Activated CD4-positive, alpha-beta T cell treated with anti-CD3 and anti-CD28 coated beads, Interleukin-2, amount 10 ng/mL, durations not matched to agents 7 days and 5 days (primary cell): ENCODE results near the gene CDKN2B. TPM values are rescaled to one million over a fixed set of nuclear protein-coding genes. Genes with fewer than 3 reads are reported as not detected.

ENCODE experiments used
- CTCF ChIA-PET: fragments of 350-600 bp; sonication (Branson Sonifier 250); formaldehyde crosslinking; loops from one replicate; lab custom pipeline; 2021; ENCODE audit warnings: antibody characterized with exemption; lab: Charles Lee
- POLR2A ChIA-PET: fragments of 350-600 bp; sonication (Branson Sonifier 250); formaldehyde crosslinking; loops from one replicate; lab custom pipeline; 2021; ENCODE audit warnings: antibody characterized with exemption; lab: Charles Lee
- DNase-seq: peaks from one replicate; pipeline ENCODE4 v3.0.0-alpha.2; 2020
- H3K27ac Mint-ChIP-seq: one replicate; pipeline ENCODE4 v1.8.0; 2021; ENCODE audit warnings: mild to moderate bottlenecking, moderate library complexity, mixed read lengths
- H3K27me3 Mint-ChIP-seq: one replicate; pipeline ENCODE4 v1.8.0; 2021; ENCODE audit warnings: mixed read lengths
- H3K36me3 Mint-ChIP-seq: one replicate; pipeline ENCODE4 v1.8.0; 2021; ENCODE audit warnings: low read depth, mixed read lengths
- H3K4me1 Mint-ChIP-seq: one replicate; pipeline ENCODE4 v1.8.0; 2021; ENCODE audit warnings: mixed read lengths
- H3K4me3 Mint-ChIP-seq: one replicate; pipeline ENCODE4 v1.8.0; 2021; ENCODE audit warnings: mild to moderate bottlenecking, moderate library complexity, mixed read lengths
- H3K9me3 Mint-ChIP-seq: one replicate; pipeline ENCODE4 v1.8.0; 2021; ENCODE audit warnings: mixed read lengths
- total RNA-seq, 2 experiments: library from RNA; stranded (reverse); gene quantifications; one replicate each; pipeline ENCODE4 v1.2.3, GENCODE V29; 2021

Gene CDKN2B
- total RNA-seq, 2 experiments from 2014 or later: 0.65 to 0.87 TPM

GRCh38 chr9:22030101-22030598 lies 21.0 kb upstream of the CDKN2B start:
- H3K4me3 Mint-ChIP-seq: no peak overlapping the region
- H3K27ac Mint-ChIP-seq: no peak overlapping the region
- H3K9me3 Mint-ChIP-seq: no peaks in the 10 kb centered on the region
- POLR2A ChIA-PET: no interaction called here
- H3K4me1 Mint-ChIP-seq: peaks cover 4% of the 10 kb centered on the region
- CTCF ChIA-PET: interaction anchor here (1.3 kb wide), 1 partner anchor 21 kb away, joined by 4 read pairs; the partner anchor contains the start of gene CDKN2B
- H3K27me3 Mint-ChIP-seq: peaks cover 26% of the 10 kb centered on the region
- no peaks in the 10 kb centered on the region for H3K36me3 Mint-ChIP-seq
- no peak for DNase-seq

GRCh38 chr9:22029231-22029630 lies 20.1 kb upstream of the CDKN2B start:
- ChIA-PET CTCF (interaction anchor here (1.3 kb wide), 1 partner anchor 21 kb away, joined by 4 read pairs; the partner anchor contains the start of gene CDKN2B), POLR2A (no interaction called here)
- no peak for DNase-seq
- no peak overlapping the region for H3K27ac Mint-ChIP-seq
- peaks cover 26% of the 10 kb centered on the region for H3K27me3 Mint-ChIP-seq
- no peak overlapping the region for H3K4me3 Mint-ChIP-seq
- no peaks in the 10 kb centered on the region for H3K36me3 Mint-ChIP-seq
- H3K4me1 Mint-ChIP-seq: peaks cover 4% of the 10 kb centered on the region
- no peaks in the 10 kb centered on the region for H3K9me3 Mint-ChIP-seq

- POLR2A ChIA-PET: no interaction called here
- Mint-ChIP-seq H3K4me3 (no peak overlapping the region), H3K4me1 (peaks cover 4% of the 10 kb centered on the region), H3K27ac (no peak overlapping the region), H3K36me3 (no peaks in the 10 kb centered on the region), H3K27me3 (peaks cover 31% of the 10 kb centered on the region), H3K9me3 (no peaks in the 10 kb centered on the region)
- DNase-seq: no peak
- CTCF ChIA-PET: no interaction called here
Measured at GRCh38 chr9:22028394-22028793, 19.3 kb upstream of the CDKN2B start.

GRCh38 chr9:22026696-22027095 lies 17.6 kb upstream of the CDKN2B start:
- POLR2A ChIA-PET: no interaction called here
- CTCF ChIA-PET: interaction anchor here (1.0 to 1.1 kb wide), 2 partner anchors 124 to 157 kb away, joined by 3 read pairs; no protein-coding TSS in a partner anchor
- H3K36me3 Mint-ChIP-seq: no peaks in the 10 kb centered on the region
- peaks cover 3% of the 10 kb centered on the region for H3K9me3 Mint-ChIP-seq
- H3K27ac Mint-ChIP-seq: no peak overlapping the region
- no peak overlapping the region for H3K4me3 Mint-ChIP-seq
- peaks cover 4% of the 10 kb centered on the region for H3K4me1 Mint-ChIP-seq
- DNase-seq: no peak
- peaks cover 36% of the 10 kb centered on the region for H3K27me3 Mint-ChIP-seq

- H3K9me3 Mint-ChIP-seq: peaks cover 9% of the 10 kb centered on the region
- CTCF ChIA-PET: no interaction called here
- no peaks in the 10 kb centered on the region for H3K4me1 Mint-ChIP-seq
- no peak overlapping the region for H3K27ac Mint-ChIP-seq
- peaks cover 54% of the 10 kb centered on the region for H3K27me3 Mint-ChIP-seq
- DNase-seq: no peak
- H3K4me3 Mint-ChIP-seq: no peak overlapping the region
- H3K36me3 Mint-ChIP-seq: peaks cover 2% of the 10 kb centered on the region
- POLR2A ChIA-PET: no interaction called here
Measured at GRCh38 chr9:22022396-22022795, 13.3 kb upstream of the CDKN2B start.

GRCh38 chr9:22010866-22011625 lies 1.9 kb upstream of the CDKN2B start:
- Mint-ChIP-seq H3K4me3 (no peak overlapping the region), H3K9me3 (no peaks in the 10 kb centered on the region), H3K27me3 (peaks cover 51% of the 10 kb centered on the region), H3K27ac (no peak overlapping the region), H3K36me3 (peaks cover 2% of the 10 kb centered on the region), H3K4me1 (peaks cover 21% of the 10 kb centered on the region)
- POLR2A ChIA-PET: no interaction called here
- DNase-seq: no peak
- CTCF ChIA-PET: interaction anchor here (0.9 to 1.0 kb wide), 2 partner anchors 136 to 197 kb away, joined by 3 read pairs; no protein-coding TSS in a partner anchor

GRCh38 chr9:22009506-22009867 lies 382 bp upstream of the CDKN2B start:
- peaks cover 66% of the 10 kb centered on the region for H3K27me3 Mint-ChIP-seq
- peaks cover 5% of the 10 kb centered on the region for H3K36me3 Mint-ChIP-seq
- ChIA-PET CTCF (interaction anchor here (0.9 to 4.1 kb wide), 18 partner anchors 12 to 197 kb away, joined by 3 to 19 read pairs (median 5); no protein-coding TSS in a partner anchor), POLR2A (no interaction called here)
- H3K4me3 Mint-ChIP-seq: peak overlapping the region; percentile 75
- DNase-seq: no peak
- no peak overlapping the region for H3K27ac Mint-ChIP-seq
- no peaks in the 10 kb centered on the region for H3K9me3 Mint-ChIP-seq
- H3K4me1 Mint-ChIP-seq: peaks cover 33% of the 10 kb centered on the region

GRCh38 chr9:22008384-22008716 lies 755 bp downstream of the CDKN2B start:
- CTCF ChIA-PET: interaction anchor here (0.6 to 4.1 kb wide), 25 partner anchors 13 to 195 kb away, joined by 3 to 24 read pairs (median 5); partner anchors contain the start of genes CDKN2A and CDKN2B-AS1
- Mint-ChIP-seq H3K36me3 (peaks cover 5% of the 10 kb centered on the region), H3K27me3 (peaks cover 70% of the 10 kb centered on the region), H3K9me3 (no peaks in the 10 kb centered on the region), H3K4me3 (peak overlapping the region; percentile 75), H3K4me1 (peaks cover 33% of the 10 kb centered on the region), H3K27ac (no peak overlapping the region)
- POLR2A ChIA-PET: no interaction called here
- DNase-seq: no peak

- CTCF ChIA-PET: interaction anchor here (2.8 to 4.1 kb wide), 3 partner anchors 11 to 35 kb away, joined by 16 to 24 read pairs (median 19); partner anchors contain the start of genes CDKN2A and CDKN2B-AS1
- Mint-ChIP-seq H3K4me3 (no peak overlapping the region), H3K27me3 (peaks cover 77% of the 10 kb centered on the region)
Measured at GRCh38 chr9:22005702-22006606, 3.2 kb downstream of the CDKN2B start.

GRCh38 chr9:22005021-22005701 lies 3.9 kb downstream of the CDKN2B start:
- Mint-ChIP-seq H3K4me1 (peaks cover 29% of the 10 kb centered on the region), H3K9me3 (no peaks in the 10 kb centered on the region), H3K4me3 (no peak overlapping the region), H3K36me3 (peaks cover 5% of the 10 kb centered on the region), H3K27ac (no peak overlapping the region), H3K27me3 (peaks cover 75% of the 10 kb centered on the region)
- DNase-seq: no peak
- POLR2A ChIA-PET: no interaction called here
- CTCF ChIA-PET: no interaction called here

More at GRCh38 chr9:22005702-22006606, 3.2 kb downstream of the CDKN2B start:
- DNase-seq: no peak
- Mint-ChIP-seq H3K27ac (no peak overlapping the region), H3K36me3 (peaks cover 5% of the 10 kb centered on the region), H3K4me1 (peaks cover 33% of the 10 kb centered on the region), H3K9me3 (no peaks in the 10 kb centered on the region)
- POLR2A ChIA-PET: no interaction called here

- H3K36me3 Mint-ChIP-seq: peaks cover 5% of the 10 kb centered on the region
- CTCF ChIA-PET: interaction anchor here (0.7 to 1.3 kb wide), 2 partner anchors 22 to 33 kb away, joined by 3 read pairs; no protein-coding TSS in a partner anchor
- no peaks in the 10 kb centered on the region for H3K9me3 Mint-ChIP-seq
- H3K27ac Mint-ChIP-seq: no peak overlapping the region
- no peak overlapping the region for H3K4me3 Mint-ChIP-seq
- peaks cover 80% of the 10 kb centered on the region for H3K27me3 Mint-ChIP-seq
- POLR2A ChIA-PET: no interaction called here
- H3K4me1 Mint-ChIP-seq: peaks cover 14% of the 10 kb centered on the region
- DNase-seq: no peak
Measured at GRCh38 chr9:22002038-22002437, 7.1 kb downstream of the CDKN2B start.

GRCh38 chr9:21998026-21998425 lies 11.1 kb downstream of the CDKN2B start:
- H3K4me1 Mint-ChIP-seq: peaks cover 23% of the 10 kb centered on the region
- CTCF ChIA-PET: interaction anchor here (0.7 to 1.3 kb wide), 3 partner anchors 11 to 22 kb away, joined by 3 to 4 read pairs (median 3); partner anchors contain the start of gene CDKN2B
- no peak overlapping the region for H3K4me3 Mint-ChIP-seq
- no peak overlapping the region for H3K27ac Mint-ChIP-seq
- H3K36me3 Mint-ChIP-seq: peaks cover 10% of the 10 kb centered on the region
- peaks cover 66% of the 10 kb centered on the region for H3K27me3 Mint-ChIP-seq
- no peaks in the 10 kb centered on the region for H3K9me3 Mint-ChIP-seq
- POLR2A ChIA-PET: no interaction called here
- DNase-seq: no peak
